Naive thymus-derived CD4-positive, alpha-beta T cell (primary cell): Measurements from ENCODE around the gene TAS2R30. TPM values are rescaled to one million over a fixed set of nuclear protein-coding genes. Genes with fewer than 3 reads are reported as not detected.
"Not testable (repeated sequence)": the region's sequence is repeated elsewhere in the genome, so short reads cannot be mapped to it uniquely, and the experiment has no call there.

ENCODE experiments used
- ATAC-seq: fragments of 150-1000 bp; cut with Tn5 transposase; 2 replicates; pipeline ENCODE4 v1.10.0; 2021; ENCODE audit warnings: mild to moderate bottlenecking, moderate library complexity
- CTCF ChIA-PET: fragments of 350-600 bp; sonication (Branson Sonifier 250); formaldehyde crosslinking; loops from one replicate; lab custom pipeline; 2021; ENCODE audit warnings: antibody characterized with exemption; lab: Charles Lee
- POLR2A ChIA-PET: fragments of 350-600 bp; sonication (Branson Sonifier 250); formaldehyde crosslinking; loops from one replicate; lab custom pipeline; 2021; ENCODE audit warnings: antibody characterized with exemption, inconsistent platforms; lab: Charles Lee
- DNase-seq, 9 donors: peaks; one replicate each; pipeline versions ENCODE4 v3.0.0 to v3.0.0-alpha.2; 2020 to 2022; ENCODE audit warnings: mixed read lengths in 1 of 9
- H3K27ac ChIP-seq: one replicate; pipeline ENCODE4 v1.7.0; 2013; ENCODE audit warnings: mild to moderate bottlenecking, low read depth, low read length, moderate library complexity
- H3K27me3 ChIP-seq, 2 donors: one replicate each; pipeline ENCODE4 v1.7.0; 2013; ENCODE audit warnings: low read length in 2 of 2, mild to moderate bottlenecking in 2 of 2, moderate library complexity in 2 of 2; ENCODE audit not compliant: control insufficient read depth in 2 of 2, insufficient read depth in 2 of 2
- H3K36me3 ChIP-seq, 3 experiments: 1 replicate in 2 of 3; 2 replicates in 1 of 3; pipeline ENCODE4 v1.7.0; 2013; ENCODE audit warnings: low read length in 3 of 3, mild to moderate bottlenecking in 3 of 3, moderate library complexity in 1 of 3; ENCODE audit not compliant: insufficient read depth in 3 of 3, control insufficient read depth in 2 of 3
- H3K4me1 ChIP-seq, 2 donors: one replicate each; pipeline ENCODE4 v1.7.0; 2013; ENCODE audit warnings: low read length in 2 of 2, mild to moderate bottlenecking in 2 of 2, moderate library complexity in 1 of 2; ENCODE audit not compliant: control insufficient read depth in 2 of 2, insufficient read depth in 2 of 2
- H3K4me3 ChIP-seq: 2 replicates; pipeline ENCODE4 v1.7.0; 2013; ENCODE audit warnings: mild to moderate bottlenecking, low read length
- H3K9me3 ChIP-seq, 3 experiments: 1 replicate in 2 of 3; 2 replicates in 1 of 3; pipeline ENCODE4 v1.7.0; 2013; ENCODE audit warnings: low read length in 3 of 3; ENCODE audit not compliant: control insufficient read depth in 2 of 3
- H3K27ac Mint-ChIP-seq, 9 donors: one replicate each; pipeline ENCODE4 v1.8.0; 2020 to 2022; ENCODE audit warnings: mixed read lengths in 9 of 9, mild to moderate bottlenecking in 8 of 9, moderate library complexity in 5 of 9, inconsistent platforms in 2 of 9
- H3K27me3 Mint-ChIP-seq, 5 donors: one replicate each; pipeline ENCODE4 v1.8.0; 2021 to 2022; ENCODE audit warnings: mixed read lengths in 5 of 5, mild to moderate bottlenecking in 1 of 5
- H3K36me3 Mint-ChIP-seq, 5 donors: one replicate each; pipeline ENCODE4 v1.8.0; 2020 to 2022; ENCODE audit warnings: mixed read lengths in 5 of 5, mild to moderate bottlenecking in 3 of 5, inconsistent platforms in 1 of 5
- H3K4me1 Mint-ChIP-seq, 7 donors: one replicate each; pipeline ENCODE4 v1.8.0; 2020 to 2022; ENCODE audit warnings: mixed read lengths in 7 of 7, mild to moderate bottlenecking in 3 of 7, inconsistent platforms in 1 of 7
- H3K4me3 Mint-ChIP-seq, 10 donors: one replicate each; pipeline ENCODE4 v1.8.0; 2020 to 2022; ENCODE audit warnings: mild to moderate bottlenecking in 10 of 10, mixed read lengths in 10 of 10, moderate library complexity in 6 of 10, inconsistent platforms in 2 of 10
- H3K9me3 Mint-ChIP-seq, 11 donors: one replicate each; pipeline ENCODE4 v1.8.0; 2020 to 2022; ENCODE audit warnings: mixed read lengths in 11 of 11, mild to moderate bottlenecking in 4 of 11, inconsistent platforms in 1 of 11, moderate library complexity in 1 of 11
- intact Hi-C, 2 donors: fragments of 100-400 bp; cut with micrococcal nuclease; formaldehyde crosslinking; loops; one replicate each; pipeline ENCODE4 v1.15.1; 2023
- polyA plus RNA-seq, 2 donors: library from polyadenylated mRNA; unstranded; fragments of 300-500 nt; fragmentation: Illumina TruSeq; gene quantifications; one replicate each; pipeline ENCODE4 v1.2.3, GENCODE V29; 2021
- total RNA-seq, 6 experiments: library from RNA in 5 of 6; stranded (reverse) in 5 of 6; gene quantifications; 1 replicate in 5 of 6; 2 replicates in 1 of 6; pipeline ENCODE4 v1.2.3 and lab custom pipeline; 2021 to 2026

TAS2R30 gene
- total and polyA plus RNA-seq, 7 experiments from 2014 or later = 0.18 to 7.2 (median 4.9) TPM; not detected in 1

DNA sequence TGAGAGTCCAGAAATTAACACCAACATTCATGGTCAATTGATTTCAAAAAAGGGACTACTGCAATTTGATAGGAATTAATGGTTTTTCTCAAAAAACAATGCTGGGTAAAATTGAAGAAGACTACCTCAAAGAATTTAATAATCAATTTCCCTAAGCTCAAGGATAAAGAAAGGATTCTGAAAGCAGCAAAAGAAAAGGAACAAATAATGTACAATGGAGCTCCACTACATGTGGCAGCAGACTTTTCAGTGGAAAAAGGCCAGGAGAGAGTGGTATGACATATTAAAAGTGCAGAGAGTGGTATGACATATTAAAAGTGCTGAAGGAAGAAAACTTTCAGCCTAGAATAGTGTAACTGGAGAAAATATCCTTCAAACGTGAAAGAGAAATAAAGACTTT is 26.7 kb downstream of the TAS2R30 start:
- Mint-ChIP-seq H3K9me3 (peaks cover 10 to 52% (median 28%) of the 10 kb centered on the region in 11 donors), H3K4me1 (peaks cover 16 to 57% (median 45%) of the 10 kb centered on the region in 7 donors), H3K27me3 (no peaks in the 10 kb centered on the region), H3K27ac (peak overlapping the region in 3 of 9 donors; percentile 28 to 76 (median 38)), H3K4me3 (peak overlapping the region in 1 of 10 donors; percentile 43), H3K36me3 (peaks cover 43 to 73% (median 71%) of the 10 kb centered on the region in 5 donors)
- ATAC-seq = no peak
- H3K4me3 ChIP-seq = no peak overlapping the region
- ChIA-PET CTCF (no interaction called here), POLR2A (no interaction called here)
- no peaks in the 10 kb centered on the region for H3K4me1 ChIP-seq
- no peaks in the 10 kb centered on the region for H3K9me3 ChIP-seq
- intact Hi-C loops = no loop called here
- no peaks in the 10 kb centered on the region for H3K27me3 ChIP-seq
- H3K36me3 ChIP-seq = no peaks in the 10 kb centered on the region
- no peak for DNase-seq
- no peak overlapping the region for H3K27ac ChIP-seq

DNA sequence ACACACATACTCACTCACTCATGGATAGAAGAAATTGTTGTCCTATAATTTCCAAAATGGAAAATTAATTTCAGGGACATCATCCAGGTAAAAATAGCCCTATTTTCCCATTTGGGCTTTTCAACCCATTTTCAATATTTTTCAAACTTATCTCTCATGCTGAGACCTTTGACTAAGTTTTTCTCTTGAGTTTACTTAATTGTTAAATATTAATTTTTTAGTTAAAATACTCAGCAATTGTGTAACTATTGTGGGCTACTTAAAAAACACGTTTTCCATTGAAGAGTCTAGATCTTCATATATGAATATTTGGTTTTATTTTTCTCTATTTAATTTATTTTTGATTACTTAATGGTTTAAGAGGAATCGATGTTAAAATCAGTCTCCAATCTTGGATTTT is 28.2 kb downstream of the TAS2R30 start:
- intact Hi-C loops = no loop called here

DNA sequence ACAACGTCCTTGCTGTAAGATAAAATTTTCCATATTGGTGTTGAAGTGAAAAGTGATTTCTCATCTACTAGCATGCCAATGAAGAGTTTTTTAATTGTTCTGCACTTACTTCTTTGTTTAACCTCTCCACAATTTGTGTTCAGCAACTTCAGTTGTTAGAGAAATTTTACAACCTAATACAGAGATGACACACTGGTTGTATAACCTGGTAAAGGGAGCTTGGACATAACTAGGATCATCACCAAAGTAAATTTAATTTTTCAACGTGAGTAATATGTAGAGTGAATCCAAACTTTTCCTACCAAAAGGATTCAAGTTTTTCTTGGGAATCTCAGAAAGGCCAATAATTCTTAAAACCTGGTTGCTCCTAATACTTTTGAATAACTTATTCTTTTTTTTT is 28.9 kb downstream of the TAS2R30 start:
- no peaks in the 10 kb centered on the region for H3K4me1 ChIP-seq
- H3K4me3 Mint-ChIP-seq = no peak overlapping the region
- DNase-seq = no peak
- CTCF ChIA-PET = no interaction called here
- peaks cover 0 to 31% (median 15%) of the 10 kb centered on the region in 11 donors for H3K9me3 Mint-ChIP-seq
- POLR2A ChIA-PET = no interaction called here
- H3K9me3 ChIP-seq = no peaks in the 10 kb centered on the region
- H3K4me1 Mint-ChIP-seq = peaks cover 10 to 42% (median 28%) of the 10 kb centered on the region in 7 donors
- no peak overlapping the region for H3K27ac Mint-ChIP-seq
- no peak for ATAC-seq
- H3K27me3 Mint-ChIP-seq = no peaks in the 10 kb centered on the region
- peaks cover 26 to 62% (median 61%) of the 10 kb centered on the region in 5 donors for H3K36me3 Mint-ChIP-seq
- no peaks in the 10 kb centered on the region for H3K36me3 ChIP-seq
- no peak overlapping the region for H3K4me3 ChIP-seq
- no peaks in the 10 kb centered on the region for H3K27me3 ChIP-seq
- H3K27ac ChIP-seq = no peak overlapping the region
- intact Hi-C loops = no loop called here

More for the DNA sequence above, 28.2 kb downstream of the TAS2R30 start:
- no peaks in the 10 kb centered on the region for H3K9me3 ChIP-seq
- H3K27ac ChIP-seq = no peak overlapping the region
- ATAC-seq (no peak), DNase-seq (no peak)
- H3K4me1 Mint-ChIP-seq = peaks cover 16 to 50% (median 36%) of the 10 kb centered on the region in 7 donors
- no peaks in the 10 kb centered on the region for H3K27me3 Mint-ChIP-seq
- H3K4me3 Mint-ChIP-seq = no peak overlapping the region
- no peak overlapping the region for H3K27ac Mint-ChIP-seq
- CTCF ChIA-PET = no interaction called here
- no peak overlapping the region for H3K4me3 ChIP-seq
- POLR2A ChIA-PET = no interaction called here
- H3K36me3 ChIP-seq = no peaks in the 10 kb centered on the region
- H3K36me3 Mint-ChIP-seq = peaks cover 33 to 67% (median 64%) of the 10 kb centered on the region in 5 donors
- no peaks in the 10 kb centered on the region for H3K4me1 ChIP-seq
- H3K27me3 ChIP-seq = no peaks in the 10 kb centered on the region
- H3K9me3 Mint-ChIP-seq = peaks cover 3 to 38% (median 23%) of the 10 kb centered on the region in 11 donors

DNA sequence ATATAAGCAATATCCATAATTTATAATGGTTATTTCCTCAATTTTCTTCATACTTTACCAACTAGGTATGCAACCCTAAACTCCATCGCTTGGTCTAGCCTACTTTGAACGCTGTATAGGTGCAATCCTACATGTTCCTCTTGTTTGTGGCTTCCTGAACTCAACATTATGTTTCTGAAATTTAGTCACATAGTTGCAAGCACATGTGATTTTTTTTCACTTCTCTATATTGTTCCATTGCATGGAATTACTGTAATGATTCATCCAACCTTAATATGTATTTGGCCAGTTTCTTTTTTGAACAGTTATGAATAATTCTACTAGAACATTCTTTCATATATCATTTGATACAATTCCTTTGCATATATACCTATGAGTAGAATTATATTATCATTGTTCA is 39.5 kb downstream of the TAS2R30 start:
- Mint-ChIP-seq H3K36me3 (peaks cover 6 to 25% (median 11%) of the 10 kb centered on the region in 5 donors), H3K9me3 (peaks cover 0 to 11% (median 1%) of the 10 kb centered on the region in 11 donors), H3K4me1 (peaks cover 0 to 10% (median 0%) of the 10 kb centered on the region in 7 donors)
- H3K27me3 ChIP-seq, DNase-seq, ATAC-seq, CTCF ChIA-PET, H3K4me1 ChIP-seq, H3K27me3 Mint-ChIP-seq, H3K27ac Mint-ChIP-seq, H3K36me3 ChIP-seq, intact Hi-C loops, H3K4me3 ChIP-seq, H3K27ac ChIP-seq, H3K4me3 Mint-ChIP-seq, H3K9me3 ChIP-seq, POLR2A ChIA-PET: not testable (repeated sequence)

DNA sequence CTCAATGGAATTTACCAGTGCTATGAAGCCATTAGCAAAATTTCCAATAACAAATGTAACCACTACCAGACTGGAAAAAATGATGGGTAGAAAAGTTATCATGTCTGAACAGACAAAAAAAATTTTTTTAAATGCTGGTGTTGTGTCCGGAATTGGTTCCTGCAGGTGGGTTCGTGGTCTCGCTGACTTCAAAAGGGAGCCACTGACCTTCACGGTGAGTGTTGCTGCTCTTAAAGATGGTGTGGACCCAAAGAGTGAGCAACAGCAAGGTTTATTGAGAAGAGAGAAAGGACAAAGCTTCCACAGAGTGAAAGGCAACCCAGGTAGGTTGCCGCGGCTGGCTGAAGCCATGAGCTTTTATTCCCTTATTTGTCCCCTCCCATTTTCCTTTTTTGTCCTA is 42.3 kb downstream of the TAS2R30 start, which contains the start of gene TAS2R43:
Gene TAS2R43, minus strand, starts transcription at position 186 of the 400 bp plus-strand sequence. Its CDS starts 84 bp downstream, at position 102.
- H3K4me3 Mint-ChIP-seq = no peak within 1 kb of the TSS
- DNase-seq (no peak), ATAC-seq (no peak)
- peaks cover 0 to 4% (median 0%) of the 10 kb centered on the region in 11 donors for H3K9me3 Mint-ChIP-seq
- H3K27me3 Mint-ChIP-seq = no peaks in the 10 kb centered on the region
- H3K36me3 Mint-ChIP-seq = peaks cover 0 to 9% (median 7%) of the 10 kb centered on the region in 5 donors
- intact Hi-C loops = no loop called here
- no peak within 1 kb of the TSS for H3K27ac ChIP-seq
- H3K4me1 Mint-ChIP-seq = peaks cover 0 to 7% (median 0%) of the 10 kb centered on the region in 7 donors
- no peak within 1 kb of the TSS for H3K4me3 ChIP-seq
- CTCF ChIA-PET = no interaction called here
- no peak within 1 kb of the TSS for H3K27ac Mint-ChIP-seq
- H3K36me3 ChIP-seq = no peaks in the 10 kb centered on the region
- H3K4me1 ChIP-seq = no peaks in the 10 kb centered on the region
- no peaks in the 10 kb centered on the region for H3K27me3 ChIP-seq
- POLR2A ChIA-PET = no interaction called here
- no peaks in the 10 kb centered on the region for H3K9me3 ChIP-seq

DNA sequence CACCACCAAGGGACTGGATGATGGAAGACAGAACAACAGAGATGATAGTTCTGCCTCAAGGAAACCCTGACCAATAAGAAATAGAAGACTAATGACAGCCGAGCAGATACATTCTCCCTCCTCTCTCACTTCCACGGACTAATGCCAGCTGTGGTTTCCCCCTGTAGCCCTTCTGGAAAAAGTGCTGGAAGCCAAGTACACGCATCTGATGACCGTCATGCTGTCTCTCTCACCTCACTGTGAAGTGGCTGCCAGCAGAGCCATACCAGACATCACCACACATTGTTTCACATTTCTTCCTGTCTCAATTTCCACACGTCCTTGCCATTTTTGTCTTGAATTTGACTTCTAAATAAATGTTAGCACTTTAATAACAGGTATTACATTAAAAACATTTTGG is 45.2 kb downstream of the TAS2R30 start:
- Mint-ChIP-seq H3K4me1 (peaks cover 0 to 7% (median 0%) of the 10 kb centered on the region in 7 donors), H3K27me3 (no peaks in the 10 kb centered on the region), H3K4me3 (no peak overlapping the region), H3K9me3 (peaks cover 0 to 1% (median under 1%) of the 10 kb centered on the region in 11 donors), H3K36me3 (peaks cover 0 to 15% (median 9%) of the 10 kb centered on the region in 5 donors), H3K27ac (no peak overlapping the region)
- Histone ChIP-seq H3K4me1 (no peaks in the 10 kb centered on the region), H3K36me3 (no peaks in the 10 kb centered on the region), H3K9me3 (no peaks in the 10 kb centered on the region), H3K4me3 (no peak overlapping the region), H3K27me3 (no peaks in the 10 kb centered on the region), H3K27ac (no peak overlapping the region)
- CTCF ChIA-PET = no interaction called here
- ATAC-seq = no peak
- POLR2A ChIA-PET = no interaction called here
- intact Hi-C loops = no loop called here
- no peak for DNase-seq

DNA sequence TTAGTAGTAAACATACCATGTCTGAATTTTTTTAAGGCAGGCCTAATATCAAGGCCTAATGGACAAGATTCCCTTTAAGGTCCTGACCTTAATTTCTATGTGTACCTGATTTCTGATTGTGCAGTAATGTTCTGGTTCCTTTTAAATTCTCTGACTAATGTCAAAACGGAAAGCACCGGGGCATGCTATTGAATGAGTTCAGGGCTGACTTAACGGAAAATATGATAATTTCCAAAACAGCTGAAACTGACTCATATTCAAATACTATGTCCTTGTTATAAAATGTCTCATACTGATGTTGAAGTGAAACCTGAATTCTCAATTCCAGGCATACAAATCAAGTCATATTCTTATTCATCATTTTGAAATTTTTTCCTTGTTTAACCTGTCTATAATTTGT is 49.0 kb downstream of the TAS2R30 start:
- no peaks in the 10 kb centered on the region for H3K27me3 Mint-ChIP-seq
- no peak for ATAC-seq

More for the DNA sequence above, 49.0 kb downstream of the TAS2R30 start:
- no peaks in the 10 kb centered on the region for H3K4me1 ChIP-seq
- H3K27ac Mint-ChIP-seq = no peak overlapping the region
- peaks cover 0 to 18% (median 11%) of the 10 kb centered on the region in 11 donors for H3K9me3 Mint-ChIP-seq
- peaks cover 0 to 21% (median 9%) of the 10 kb centered on the region in 5 donors for H3K36me3 Mint-ChIP-seq
- no peak for DNase-seq
- peaks cover 0 to 4% (median 0%) of the 10 kb centered on the region in 7 donors for H3K4me1 Mint-ChIP-seq
- ChIA-PET CTCF (no interaction called here), POLR2A (no interaction called here)
- H3K4me3 ChIP-seq = no peak overlapping the region
- H3K4me3 Mint-ChIP-seq = no peak overlapping the region
- intact Hi-C loops = no loop called here
- H3K9me3 ChIP-seq = no peaks in the 10 kb centered on the region
- H3K27ac ChIP-seq = no peak overlapping the region
- no peaks in the 10 kb centered on the region for H3K27me3 ChIP-seq
- no peaks in the 10 kb centered on the region for H3K36me3 ChIP-seq
